H1 (cell line): Measurements from ENCODE around the gene PTPA. TPM values are rescaled to one million over a fixed set of nuclear protein-coding genes. Genes with fewer than 3 reads are reported as not detected.

Source experiments
- CBX5 ChIP-seq: fragments of 300-800, 300-1000 bp; sonication (generic); IDR thresholded peaks from 2 replicates; pipeline ENCODE4 v1.7.1; 2016; ENCODE audit warnings: antibody characterized with exemption, low read length, low read depth
- CEBPB ChIP-seq: IDR thresholded peaks from 2 replicates; pipeline ENCODE4 v1.6.1; 2012; ENCODE audit warnings: low read depth, low read length
- HDAC2 ChIP-seq, 2 experiments: fragments of 300-600 bp in 1 of 2; sonication (generic) in 1 of 2; IDR thresholded peaks; 2 replicates each; pipeline ENCODE4 v1.6.1; 2011 to 2012; ENCODE audit warnings: low read depth in 2 of 2, low read length in 2 of 2, mild to moderate bottlenecking in 2 of 2, moderate library complexity in 2 of 2, borderline replicate concordance in 1 of 2, inconsistent platforms in 1 of 2
- KDM1A ChIP-seq: fragments of 200-600, 300-600 bp; sonication (generic); IDR thresholded peaks from 2 replicates; pipeline ENCODE4 v1.7.1; 2016; ENCODE audit warnings: mild to moderate bottlenecking, low read length, borderline replicate concordance
- RAD21 ChIP-seq, 2 experiments: IDR thresholded peaks in 1 of 2; conservative IDR thresholded peaks in 1 of 2; 2 replicates each; pipeline ENCODE4 v1.6.1; 2011; ENCODE audit warnings: low read depth in 2 of 2, low read length in 2 of 2, improper control_type of control experiment in 1 of 2, inconsistent platforms in 1 of 2, mild to moderate bottlenecking in 1 of 2, moderate library complexity in 1 of 2
- RXRA ChIP-seq: IDR thresholded peaks from 2 replicates; pipeline ENCODE4 v1.6.1; 2011; ENCODE audit warnings: low read depth, mild to moderate bottlenecking, low read length, moderate library complexity; ENCODE audit not compliant: insufficient read depth
- TBP ChIP-seq: IDR thresholded peaks from 2 replicates; pipeline ENCODE4 v1.6.1; 2011; ENCODE audit warnings: low read depth, low read length, improper control_type of control experiment
- ZNF274 ChIP-seq: IDR thresholded peaks from 2 replicates; pipeline ENCODE4 v1.7.0; 2012; ENCODE audit warnings: low read length, borderline replicate concordance; ENCODE audit errors: extremely low read depth
- polyA plus RNA-seq, 7 experiments: library from polyadenylated mRNA; depleted of rRNA in 3 of 7; stranded (reverse) in 5 of 7; unstranded in 2 of 7; fragments of >200 nt in 5 of 7; fragments of 200-250 nt in 2 of 7; gene quantifications; 1 replicate in 5 of 7; 2 replicates in 1 of 7; 4 replicates in 1 of 7; pipeline versions ENCODE4 v1.2.1 to v1.2.3, GENCODE V29; 2011 to 2013; ENCODE audit warnings: missing spikeins in 2 of 7, mixed read lengths in 2 of 7
- total RNA-seq: library from RNA; stranded (reverse); fragmentation: NEBNext Ultra II Directional; extraction: Animal tissue kit (Norgen Biotek cat#: 25700); gene quantifications from 2 replicates; pipeline ENCODE4 v1.2.1, GENCODE V29; 2021

The PTPA gene
- total and polyA plus RNA-seq, 2 of the 8 experiments (the other 6 are each of a cell fraction or from before 2014, with no cell fraction given): 114 to 145 TPM

- TF ChIP-seq RAD21 (IDR thresholded peaks at IDR 0.05 in 1 of 2, conservative IDR thresholded peaks at IDR 0.05 in 1 of 2; ENCODE audit: low read depth in 2 of 2, low read length in 2 of 2): no peak
- no peak for TF ChIP-seq KDM1A
- no peak for TF ChIP-seq RXRA
- no peak for TF ChIP-seq HDAC2 (IDR thresholded peaks at IDR 0.05; ENCODE audit: borderline replicate concordance in 1 of 2, low read depth in 2 of 2, low read length in 2 of 2)
- TF ChIP-seq CBX5: no peak
- no peak for TF ChIP-seq TBP
- TF ChIP-seq ZNF274: no peak
- TF ChIP-seq CEBPB: no peak
- TF ChIP-seq, all 59 proteins: peak for 0
Measured at GRCh38 chr9:129181246-129181645, 70.0 kb downstream of the PTPA start (continued).
